K562 (cell line): ENCODE measurements around the gene VGLL3. TPM values are rescaled to one million over a fixed set of nuclear protein-coding genes. Genes with fewer than 3 reads are reported as not detected.
"Not testable (repeated sequence)": the region's sequence is repeated elsewhere in the genome, so short reads cannot be mapped to it uniquely, and the experiment has no call there.

Experiments used
- ATAC-seq: fragments of 200-7000 bp; cut with Tn5 transposase; 3 replicates; pipeline ENCODE4 v1.9.1; 2020; ENCODE audit warnings: moderate library complexity
- BruUV-seq: library from RNA; stranded (reverse); fragments of 400-500 nt; replicated peaks from 2 replicates; lab custom pipeline; 2021; lab: Mats Ljungman, UMichigan
- CTCF ChIA-PET: fragments of 300-600 bp; formaldehyde crosslinking; extraction: SDS; loops from one replicate; lab custom pipeline; 2021; ENCODE audit warnings: low intra/inter-chr PET ratio; lab: Yijun Ruan, JAX
- POLR2A ChIA-PET: fragments of 300-600, 350-650 bp; sonication (Branson Sonifier 250); formaldehyde crosslinking; extraction: SDS; loops from one replicate; lab custom pipeline; 2021; ENCODE audit warnings: antibody characterized with exemption, inconsistent platforms; lab: Yijun Ruan, JAX
- DNase-seq, 4 experiments: peaks; one replicate each; pipeline versions ENCODE4 v3.0.0 to v3.0.0-alpha.2; 2011 to 2018; ENCODE audit warnings: low spot score in 3 of 4, mixed read lengths in 3 of 4; ENCODE audit errors: extremely low read depth in 1 of 4
- FAIRE-seq: peaks from 2 replicates; lab custom pipeline; 2011; peaks lifted over from hg19 to GRCh38; lab: Jason Lieb, UNC
- H2AFZ ChIP-seq: 2 replicates; pipeline ENCODE4 v1.6.0; 2011; ENCODE audit warnings: low read depth, low read length, control low read depth, inconsistent platforms
- H3K27ac ChIP-seq: fragments of 200-600 bp; 3 replicates; pipeline ENCODE4 v1.8.0; 2011; ENCODE audit warnings: low read depth, mild to moderate bottlenecking, control low read depth, inconsistent platforms, low read length, moderate library complexity, mixed read lengths; ENCODE audit errors: extremely low read depth
- H3K27me3 ChIP-seq, 2 experiments: fragments of 300-600 bp in 1 of 2; 2 replicates in 1 of 2; 3 replicates in 1 of 2; pipeline versions ENCODE4 v1.6.0 to v1.8.0; 2011; ENCODE audit warnings: inconsistent platforms in 2 of 2, low read length in 2 of 2, mild to moderate bottlenecking in 1 of 2, mixed read lengths in 1 of 2, moderate library complexity in 1 of 2; ENCODE audit not compliant: control insufficient read depth in 2 of 2, insufficient read depth in 2 of 2
- H3K36me3 ChIP-seq: fragments of 300-600 bp; 3 replicates; pipeline ENCODE4 v1.8.0; 2011; ENCODE audit warnings: mild to moderate bottlenecking, low read length, inconsistent platforms; ENCODE audit not compliant: control insufficient read depth, insufficient read depth
- H3K4me1 ChIP-seq, 2 experiments: fragments of 200-600 bp in 1 of 2; replicated peaks in 1 of 2; 2 replicates in 1 of 2; 3 replicates in 1 of 2; pipeline versions ENCODE4 v1.5.1 to v1.8.0; 2011; ENCODE audit warnings: inconsistent platforms in 2 of 2, low read length in 2 of 2, mild to moderate bottlenecking in 1 of 2, mixed read lengths in 1 of 2, moderate library complexity in 1 of 2; ENCODE audit not compliant: control insufficient read depth in 2 of 2, insufficient read depth in 2 of 2
- H3K4me2 ChIP-seq: 2 replicates; pipeline ENCODE4 v1.6.1; 2011; ENCODE audit warnings: low read length, control low read depth, inconsistent platforms, mixed read lengths; ENCODE audit not compliant: insufficient read depth
- H3K4me3 ChIP-seq: fragments of 200-600 bp; sonication (generic), shearing (Covaris generic); 2 replicates; pipeline ENCODE4 v1.5.1; 2016; ENCODE audit warnings: control low read depth, inconsistent platforms
- H3K79me2 ChIP-seq: fragments of 200-600 bp; 3 replicates; pipeline ENCODE4 v1.8.0; 2011; ENCODE audit warnings: low read length, inconsistent platforms; ENCODE audit not compliant: control insufficient read depth, insufficient read depth
- H3K9ac ChIP-seq, 2 experiments: 2 replicates each; pipeline versions ENCODE4 v1.6.0 to v1.6.1; 2011; ENCODE audit warnings: low read depth in 2 of 2, low read length in 2 of 2, control low read depth in 1 of 2, inconsistent platforms in 1 of 2, mild to moderate bottlenecking in 1 of 2, mixed read lengths in 1 of 2; ENCODE audit not compliant: insufficient read depth in 1 of 2
- H3K9me1 ChIP-seq: one replicate; pipeline ENCODE4 v1.6.0; 2011; ENCODE audit warnings: inconsistent platforms, mild to moderate bottlenecking, low read length, moderate library complexity; ENCODE audit not compliant: control insufficient read depth, insufficient read depth
- H3K9me3 ChIP-seq: replicated peaks from 2 replicates; pipeline ENCODE4 v1.5.1; 2011; ENCODE audit warnings: low read depth, low read length, inconsistent platforms; ENCODE audit not compliant: control insufficient read depth, insufficient read depth
- H4K20me1 ChIP-seq: replicated peaks from 2 replicates; pipeline ENCODE4 v1.6.1; 2011; ENCODE audit warnings: low read length, inconsistent platforms, mixed read lengths; ENCODE audit not compliant: control insufficient read depth, insufficient read depth
- FOXM1 ChIP-seq, 2 experiments: fragments of 450-650 bp in 1 of 2; sonication (generic) in 1 of 2; formaldehyde crosslinking in 1 of 2; IDR thresholded peaks; 2 replicates each; pipeline versions ENCODE4 v1.6.1 to v1.9.0; 2017 to 2022; ENCODE audit warnings: low read depth in 2 of 2, mild to moderate bottlenecking in 2 of 2, missing genetic modification reagents in 1 of 2, moderate library complexity in 1 of 2
- PCBP1 ChIP-seq: fragments of 200-400 bp; formaldehyde crosslinking; IDR thresholded peaks from 2 replicates; pipeline ENCODE4 v1.6.1; 2018; ENCODE audit warnings: mild to moderate bottlenecking, low read depth, low read length; ENCODE audit not compliant: poor library complexity, severe bottlenecking
- SLC30A9 ChIP-seq: fragments of 250-450 bp; sonication (Bioruptor Pico); IDR thresholded peaks from 2 replicates; pipeline ENCODE4 v1.8.0; 2022; ENCODE audit warnings: mild to moderate bottlenecking, moderate library complexity
- ZNF253 ChIP-seq: fragments of 250-450 bp; sonication (Bioruptor Pico); conservative IDR thresholded peaks from 2 replicates; pipeline ENCODE4 v1.6.1; 2021; ENCODE audit warnings: mild to moderate bottlenecking
- WGBS: fragments of 100-300 bp; shearing (Covaris generic); methylation state at CpG from one replicate; pipeline ENCODE4 v1.1.6; 2016; ENCODE audit warnings: low coverage, mixed read lengths; ENCODE audit not compliant: insufficient coverage; ENCODE audit errors: missing lambda C conversion rate; 5-methylcytosine and 5-hydroxymethylcytosine counted together
- in situ Hi-C: fragments of 300-500 bp; cut with MboI; formaldehyde crosslinking; loops from 4 replicates; pipeline ENCODE4 v1.15.0; 2018; ENCODE audit warnings: inconsistent platforms, mixed read lengths
- intact Hi-C: fragments of 100-400 bp; cut with micrococcal nuclease; formaldehyde crosslinking; loops from 2 replicates; pipeline ENCODE4 v1.14.2; 2022
- polyA plus RNA-seq, 8 experiments: library from polyadenylated mRNA; depleted of rRNA in 4 of 8; stranded (reverse) in 5 of 8; unstranded in 3 of 8; fragments of >200 nt; fragmentation: Nextera tagmentation in 2 of 8; fragmentation: Illumina TruSeq in 1 of 8; extraction: Ambion mirVana in 2 of 8; extraction: Trizol in 1 of 8; gene quantifications; 2 replicates each; pipeline versions ENCODE4 v1.2.1 to v1.2.3, GENCODE V29; 2011 to 2014; ENCODE audit warnings: inconsistent platforms in 1 of 8, missing spikeins in 1 of 8
- total RNA-seq, 7 experiments: library from RNA; depleted of rRNA in 6 of 7; stranded (reverse); fragments of >200 nt in 6 of 7; fragmentation: Illumina TruSeq in 2 of 7; extraction: Trizol in 2 of 7; gene quantifications; 2 replicates each; pipeline versions ENCODE4 v1.2.1 to v1.2.3, GENCODE V29; 2011 to 2021; ENCODE audit warnings: low replicate concordance in 1 of 7

VGLL3 gene
- total and polyA plus RNA-seq, 9 of the 15 experiments (the other 6 are each of a cell fraction or from before 2014, with no cell fraction given), result under 0.01 to 0.09 (median 0.04) TPM; not detected in 6

DNA sequence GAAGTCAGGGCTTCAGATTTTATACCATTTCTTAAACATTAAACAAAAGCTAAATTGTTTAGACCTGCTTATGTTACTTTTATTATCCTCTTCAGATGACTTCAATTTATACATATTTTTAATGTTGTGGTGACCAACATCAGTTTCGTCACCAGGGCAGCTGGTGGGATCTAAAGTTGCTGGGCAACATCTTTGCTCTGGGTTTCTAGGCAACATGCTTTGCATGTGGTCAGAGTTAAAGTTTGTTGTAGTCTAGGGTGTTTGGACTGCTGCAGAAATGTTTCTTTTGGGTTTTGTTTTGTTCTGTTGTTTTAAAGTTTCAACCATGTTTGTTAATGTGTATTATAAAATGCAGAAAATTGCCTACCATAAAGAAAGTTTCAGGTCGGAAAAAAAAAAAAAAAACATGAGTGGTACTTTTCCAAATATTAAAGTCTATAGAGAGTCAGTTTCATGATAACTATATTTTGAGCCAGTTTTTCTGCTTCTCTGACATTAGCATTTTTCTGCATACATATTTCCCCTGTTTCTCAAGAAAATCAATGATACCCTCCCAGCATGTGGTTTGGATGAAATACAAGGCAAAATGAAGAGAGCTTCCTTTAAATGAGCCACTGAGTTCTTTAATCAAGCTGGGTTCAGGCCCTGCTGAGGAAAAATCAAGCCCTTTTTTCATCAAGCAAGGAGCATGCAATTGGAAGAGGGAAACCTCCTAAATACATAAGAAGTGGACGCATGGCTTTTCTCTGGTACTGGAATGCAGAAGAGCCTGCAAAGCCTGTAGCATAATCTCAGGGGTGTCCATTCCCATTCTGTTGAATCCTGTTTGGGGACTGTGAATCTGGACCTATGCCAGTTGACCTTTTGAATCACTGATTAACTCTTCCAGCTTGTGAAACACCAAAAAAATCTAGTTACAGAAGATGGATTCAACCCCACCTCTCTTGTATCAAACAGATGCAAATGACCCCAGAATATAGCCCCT, 35.0 kb upstream of the VGLL3 start (continued):
- TF ChIP-seq FOXM1 (IDR thresholded peaks at IDR 0.05; ENCODE audit: low read depth) (no peak), FOXM1 (CRISPR knock-in tag; IDR thresholded peaks at IDR 0.05; ENCODE audit: low read depth) (no peak), SLC30A9 (CRISPR knock-in tag) (no peak), PCBP1 (no peak), ZNF253 (CRISPR knock-in tag) (no peak)

DNA sequence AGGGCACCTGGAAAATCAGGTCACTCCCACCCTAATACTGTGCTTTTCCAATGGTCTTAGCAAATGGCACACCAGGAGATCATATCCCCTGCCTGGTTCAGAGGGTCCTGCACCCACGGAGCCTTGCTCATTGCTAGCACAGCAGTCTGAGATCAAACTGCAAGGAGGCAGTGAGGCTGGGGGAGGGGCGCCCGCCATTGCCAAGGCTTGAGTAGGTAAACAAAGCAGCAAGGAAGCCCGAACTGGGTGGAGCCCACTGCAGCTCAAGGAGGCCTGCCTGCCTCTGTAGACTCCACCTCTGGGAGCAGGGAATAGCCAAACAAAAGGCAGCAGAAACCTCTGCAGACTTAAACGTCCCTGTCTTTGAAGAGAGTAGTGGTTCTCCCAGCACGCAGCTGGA, 26.4 kb upstream of the VGLL3 start:
- H3K9me3 ChIP-seq, POLR2A ChIA-PET, H3K27me3 ChIP-seq, H4K20me1 ChIP-seq, in situ Hi-C loops, H2AFZ ChIP-seq, FAIRE-seq, H3K4me2 ChIP-seq, H3K9me1 ChIP-seq, DNase-seq, H3K36me3 ChIP-seq, H3K79me2 ChIP-seq, BruUV-seq, H3K4me1 ChIP-seq, CTCF ChIA-PET, intact Hi-C loops, ATAC-seq, H3K27ac ChIP-seq, H3K9ac ChIP-seq, H3K4me3 ChIP-seq: not testable (repeated sequence)
- WGBS, result 0% methylated on average over 5 of the region's 6 CpGs
